ENCODE results near the gene RHBDD3.

DNA sequence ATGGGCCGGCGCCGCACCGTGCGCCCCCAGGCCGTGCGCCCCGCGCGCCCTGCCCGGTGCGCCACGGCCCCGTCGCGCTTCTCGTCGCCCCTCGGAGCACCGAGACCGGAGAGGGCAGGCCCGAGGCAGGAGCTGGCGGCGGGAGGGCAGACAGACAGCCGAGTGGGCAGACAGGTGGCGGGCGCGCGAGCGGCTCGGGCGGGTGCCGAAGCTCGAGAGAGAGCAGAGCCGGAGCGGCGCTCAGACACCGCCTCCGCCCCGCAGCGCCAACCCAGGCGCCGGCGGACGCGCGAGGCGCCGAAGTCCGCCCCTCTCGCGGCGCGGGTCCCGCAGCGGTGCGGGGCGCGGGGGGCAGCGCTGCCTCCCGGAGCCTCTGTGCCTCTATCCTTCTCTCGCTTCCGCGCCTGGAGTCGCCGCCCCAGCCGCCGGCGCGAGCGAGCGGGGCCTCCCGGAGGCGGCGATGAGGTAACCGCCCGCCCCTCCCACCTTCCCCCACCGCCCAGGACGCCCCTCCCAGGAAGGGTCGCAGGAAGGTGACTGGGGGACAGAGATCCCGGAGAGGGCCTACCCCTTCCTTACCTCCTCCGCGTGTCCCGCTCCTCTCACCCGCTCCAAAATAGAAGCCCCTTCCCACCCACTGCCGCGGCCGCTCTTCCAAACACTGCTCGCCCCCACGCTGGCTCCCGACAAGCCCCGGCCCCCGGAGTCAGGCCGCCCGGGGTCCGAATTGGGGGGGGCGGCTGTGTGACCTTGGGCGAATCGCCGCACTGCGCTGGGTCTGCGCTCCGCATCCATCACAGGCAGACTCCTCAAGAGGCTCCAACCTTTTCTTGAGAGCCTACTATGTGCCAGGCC, 47.7 kb upstream of the RHBDD3 start, which contains the start of gene RASL10A:
- TF ChIP-seq YY1 (IDR thresholded peaks at IDR 0.05; ENCODE audit: insufficient read depth, insufficient read length) (no peak), SUZ12 (IDR thresholded peaks at IDR 0.05; ENCODE audit: extremely low read depth, insufficient read depth, insufficient read length) (no peak)
